ENCODE measurements around the gene LTBP3.

GRCh38 chr11:65537620-65538231 lies 20.4 kb downstream of the LTBP3 start:
- no peak for TF ChIP-seq CTCF (conservative IDR thresholded peaks at IDR 0.05; ENCODE audit: low read depth, low read length)
- no peak for TF ChIP-seq EZH2 (IDR thresholded peaks at IDR 0.05; ENCODE audit: borderline replicate concordance, low read depth, low read length, poor library complexity, severe bottlenecking)
